Parathyroid adenoma (tissue), 2 donors: ENCODE results near the gene SLC40A1.

Experiments
- H2AFZ ChIP-seq: fragments of 300-600 bp; sonication (generic); one replicate; pipeline ENCODE4 v1.7.0; 2017; ENCODE audit warnings: antibody characterized with exemption, mild to moderate bottlenecking
- H3K27ac ChIP-seq: fragments of 300-600 bp; sonication (generic); one replicate; pipeline ENCODE4 v1.7.0; 2017
- H3K27me3 ChIP-seq: fragments of 300-600 bp; sonication (generic); one replicate; pipeline ENCODE4 v1.7.0; 2017; ENCODE audit warnings: low read length; ENCODE audit not compliant: control insufficient read depth, insufficient read depth
- H3K36me3 ChIP-seq: fragments of 300-600 bp; sonication (generic); one replicate; pipeline ENCODE4 v1.7.0; 2017; ENCODE audit warnings: low read length; ENCODE audit not compliant: control insufficient read depth, insufficient read depth
- H3K4me1 ChIP-seq: fragments of 300-600 bp; sonication (generic); one replicate; pipeline ENCODE4 v1.7.0; 2017; ENCODE audit warnings: control low read depth
- H3K4me2 ChIP-seq: fragments of 300-600 bp; sonication (generic); one replicate; pipeline ENCODE4 v1.7.0; 2017; ENCODE audit warnings: low read length
- H3K4me3 ChIP-seq: fragments of 300-600 bp; sonication (generic); one replicate; pipeline ENCODE4 v1.7.0; 2017; ENCODE audit warnings: low read depth, low read length
- H3K79me2 ChIP-seq: fragments of 300-600 bp; sonication (generic); one replicate; pipeline ENCODE4 v1.7.0; 2017; ENCODE audit warnings: control low read depth
- H3K9ac ChIP-seq: fragments of 300-600 bp; sonication (generic); one replicate; pipeline ENCODE4 v1.7.0; 2017; ENCODE audit warnings: mild to moderate bottlenecking
- H3K9me3 ChIP-seq: fragments of 300-600 bp; sonication (generic); one replicate; pipeline ENCODE4 v1.7.0; 2017; ENCODE audit warnings: low read length; ENCODE audit not compliant: control insufficient read depth
- TF ChIP-seq, protein P1 (sequence below): fragments of 300-600 bp; sonication (generic); IDR thresholded peaks from one replicate; pipeline ENCODE4 v1.7.0; 2017; ENCODE audit warnings: antibody characterized with exemption, mild to moderate bottlenecking
- donor health status: primary hyperparathyroidism.

The SLC40A1 gene

DNA sequence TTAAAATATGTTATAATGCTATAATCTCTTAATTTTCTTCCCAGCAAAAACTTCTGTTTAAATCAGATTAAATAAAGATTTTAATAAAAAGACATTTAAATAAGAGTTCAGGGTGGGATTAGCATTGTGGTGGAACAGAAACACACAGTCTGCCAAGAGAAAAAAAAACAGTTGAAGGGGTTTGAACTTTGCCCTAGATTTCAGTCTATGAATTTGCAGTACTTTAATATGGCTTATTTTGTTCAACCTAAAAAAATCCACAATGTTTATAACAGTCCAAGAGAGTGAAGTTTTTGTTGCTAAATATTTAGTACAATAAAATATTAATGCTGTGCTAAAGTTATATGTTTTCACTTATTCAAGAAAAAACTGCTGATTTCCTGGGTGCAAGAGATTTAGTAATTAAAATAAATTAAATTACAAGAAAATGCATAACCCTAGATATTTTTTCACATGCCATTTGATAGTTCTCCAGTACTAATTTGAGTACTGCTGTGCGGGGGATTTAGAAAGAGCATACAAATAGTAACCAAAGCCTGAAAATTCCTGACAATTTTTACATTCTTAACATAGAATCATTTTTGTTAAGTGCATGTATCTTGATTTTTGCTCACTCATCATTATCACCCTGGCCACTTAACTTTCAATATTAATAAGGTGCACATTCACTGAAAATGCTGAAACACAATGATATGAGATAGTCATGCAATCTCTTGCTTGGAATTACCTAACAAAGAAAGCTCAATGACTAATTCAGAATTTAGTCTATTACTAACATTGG lies 52.6 kb downstream of the SLC40A1 start:
- no peaks in the 10 kb centered on the region for H3K27me3 ChIP-seq
- H3K27ac ChIP-seq, result no peak overlapping the region
- no peaks in the 10 kb centered on the region for H3K79me2 ChIP-seq
- H3K4me3 ChIP-seq, result no peak overlapping the region
- H2AFZ ChIP-seq, result no peak overlapping the region
- no peak overlapping the region for H3K9ac ChIP-seq
- no peaks in the 10 kb centered on the region for H3K9me3 ChIP-seq
- H3K4me1 ChIP-seq, result peaks cover 9% of the 10 kb centered on the region
- H3K4me2 ChIP-seq, result no peak overlapping the region
- TF ChIP-seq, protein P1, sequence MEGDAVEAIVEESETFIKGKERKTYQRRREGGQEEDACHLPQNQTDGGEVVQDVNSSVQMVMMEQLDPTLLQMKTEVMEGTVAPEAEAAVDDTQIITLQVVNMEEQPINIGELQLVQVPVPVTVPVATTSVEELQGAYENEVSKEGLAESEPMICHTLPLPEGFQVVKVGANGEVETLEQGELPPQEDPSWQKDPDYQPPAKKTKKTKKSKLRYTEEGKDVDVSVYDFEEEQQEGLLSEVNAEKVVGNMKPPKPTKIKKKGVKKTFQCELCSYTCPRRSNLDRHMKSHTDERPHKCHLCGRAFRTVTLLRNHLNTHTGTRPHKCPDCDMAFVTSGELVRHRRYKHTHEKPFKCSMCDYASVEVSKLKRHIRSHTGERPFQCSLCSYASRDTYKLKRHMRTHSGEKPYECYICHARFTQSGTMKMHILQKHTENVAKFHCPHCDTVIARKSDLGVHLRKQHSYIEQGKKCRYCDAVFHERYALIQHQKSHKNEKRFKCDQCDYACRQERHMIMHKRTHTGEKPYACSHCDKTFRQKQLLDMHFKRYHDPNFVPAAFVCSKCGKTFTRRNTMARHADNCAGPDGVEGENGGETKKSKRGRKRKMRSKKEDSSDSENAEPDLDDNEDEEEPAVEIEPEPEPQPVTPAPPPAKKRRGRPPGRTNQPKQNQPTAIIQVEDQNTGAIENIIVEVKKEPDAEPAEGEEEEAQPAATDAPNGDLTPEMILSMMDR, result no peak
- no peaks in the 10 kb centered on the region for H3K36me3 ChIP-seq

DNA sequence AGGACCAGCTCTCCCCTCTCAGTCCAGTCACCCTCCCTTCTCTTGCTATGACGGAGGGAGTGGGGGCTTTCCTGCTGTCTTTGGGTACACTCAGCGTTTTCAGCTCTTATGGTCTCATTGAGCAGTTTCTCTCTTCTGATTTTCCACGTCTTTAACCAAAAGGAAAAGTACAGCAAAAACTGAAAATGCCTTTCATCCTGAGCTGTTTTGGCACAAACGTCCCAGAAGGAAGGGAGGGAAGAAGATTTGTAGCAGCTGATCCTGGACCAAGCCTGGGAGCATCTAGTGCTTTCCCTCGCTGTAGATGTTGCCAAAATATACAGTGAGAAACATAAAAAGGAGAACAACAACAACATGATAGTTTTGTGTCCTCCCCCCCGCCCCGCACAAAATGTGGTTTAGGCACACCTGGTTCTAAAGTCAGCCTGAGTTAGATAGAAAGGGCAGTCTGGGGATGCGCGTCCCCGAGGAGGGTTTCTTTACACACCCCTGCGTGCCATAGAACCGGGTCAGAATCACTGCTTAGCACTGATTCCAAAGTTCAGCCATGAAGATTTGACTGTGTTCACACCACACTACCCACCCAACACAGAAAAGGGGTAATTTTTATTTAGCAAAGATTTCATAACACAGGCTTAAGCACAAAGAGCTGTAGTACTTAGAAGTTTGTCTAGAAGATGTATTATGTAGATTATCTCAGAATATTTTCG lies 53.4 kb downstream of the SLC40A1 start:
- no peaks in the 10 kb centered on the region for H3K9me3 ChIP-seq
- no peaks in the 10 kb centered on the region for H3K27me3 ChIP-seq
- peak overlapping the region; percentile 36 for H2AFZ ChIP-seq
- H3K9ac ChIP-seq, result no peak overlapping the region
- no peak overlapping the region for H3K4me2 ChIP-seq
- H3K79me2 ChIP-seq, result no peaks in the 10 kb centered on the region
- H3K36me3 ChIP-seq, result no peaks in the 10 kb centered on the region
- H3K4me3 ChIP-seq, result no peak overlapping the region
- no peak overlapping the region for H3K27ac ChIP-seq
- TF ChIP-seq, protein P1, result no peak
- H3K4me1 ChIP-seq, result peaks cover 15% of the 10 kb centered on the region

DNA sequence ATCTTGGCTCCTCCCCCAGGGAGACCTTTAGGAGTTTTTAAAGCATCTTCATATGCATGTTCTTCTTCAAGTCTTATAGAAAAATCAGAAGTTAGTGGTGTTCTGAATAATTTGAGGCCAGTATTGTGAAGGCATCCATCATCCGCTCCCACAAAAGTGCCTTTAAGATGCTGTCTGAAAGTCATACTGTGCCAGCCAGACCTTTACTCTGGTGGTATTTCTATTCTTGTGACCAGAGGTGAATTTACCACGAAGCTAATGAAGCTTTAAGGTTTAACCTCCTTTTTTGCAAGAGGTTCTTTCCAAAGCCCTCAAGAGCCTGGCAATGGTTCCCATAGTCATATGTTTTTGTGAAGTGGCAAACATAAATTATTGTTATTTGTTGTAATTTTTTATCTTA lies 54.3 kb downstream of the SLC40A1 start:
- H3K4me2 ChIP-seq, result no peak overlapping the region
- no peaks in the 10 kb centered on the region for H3K36me3 ChIP-seq
- no peaks in the 10 kb centered on the region for H3K9me3 ChIP-seq
- no peaks in the 10 kb centered on the region for H3K27me3 ChIP-seq
- no peaks in the 10 kb centered on the region for H3K79me2 ChIP-seq
- TF ChIP-seq, protein P1, result no peak
- no peak overlapping the region for H3K9ac ChIP-seq
- peaks cover 17% of the 10 kb centered on the region for H3K4me1 ChIP-seq
- H2AFZ ChIP-seq, result no peak overlapping the region
- H3K4me3 ChIP-seq, result no peak overlapping the region
- no peak overlapping the region for H3K27ac ChIP-seq

DNA sequence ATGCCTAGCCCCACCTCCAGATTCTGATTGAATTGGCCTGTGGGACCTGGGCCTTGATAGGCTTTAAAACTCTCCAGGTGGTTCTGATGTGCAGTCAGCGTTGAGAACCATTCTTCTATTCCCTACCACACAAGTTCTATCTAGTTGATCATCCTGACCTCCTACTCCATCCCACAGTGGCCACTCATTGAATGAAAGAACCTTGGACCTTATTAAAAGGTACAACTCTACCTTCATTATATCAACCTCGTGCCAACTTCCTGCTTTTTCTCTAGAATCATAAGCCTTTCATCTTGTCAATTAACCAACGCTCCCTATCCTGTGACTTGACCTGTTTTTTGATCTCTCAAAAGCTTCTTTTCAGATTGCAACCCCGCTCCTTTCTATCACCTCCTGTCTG lies 55.8 kb downstream of the SLC40A1 start:
- Histone ChIP-seq H3K27ac (no peak overlapping the region), H2AFZ (no peak overlapping the region), H3K4me2 (no peak overlapping the region), H3K9ac (no peak overlapping the region), H3K27me3 (no peaks in the 10 kb centered on the region), H3K9me3 (no peaks in the 10 kb centered on the region), H3K4me3 (no peak overlapping the region), H3K79me2 (no peaks in the 10 kb centered on the region), H3K36me3 (no peaks in the 10 kb centered on the region), H3K4me1 (peaks cover 26% of the 10 kb centered on the region)
- TF ChIP-seq, protein P1, result no peak
